ENCODE results near the gene TNP1. TPM values are rescaled to one million over a fixed set of nuclear protein-coding genes. Genes with fewer than 3 reads are reported as not detected.

Gene TNP1
- total RNA-seq, 6 donors from 2014 or later = not detected

GRCh38 chr2:216878072-216878471 is 18.2 kb upstream of the TNP1 start:
- H3K27ac ChIP-seq = no peak overlapping the region
- ATAC-seq (ENCODE audit: low FRiP score in 2 of 2) = no peak
- no peaks in the 10 kb centered on the region for H3K9me3 ChIP-seq
- DNase-seq = no peak
- 84 to 91% methylated on average over 5 of the region's 5 CpGs for WGBS, 2 donors
- TF ChIP-seq POLR2A (IDR thresholded peaks at IDR 0.05) (no peak), EP300 (IDR thresholded peaks at IDR 0.05) (no peak), CTCF (IDR thresholded peaks at IDR 0.05) (no peak), POLR2AphosphoS5 (IDR thresholded peaks at IDR 0.05) (no peak)
- no peaks in the 10 kb centered on the region for H3K4me1 ChIP-seq
- no peaks in the 10 kb centered on the region for H3K27me3 ChIP-seq
- H3K4me3 ChIP-seq = no peak overlapping the region
- no peaks in the 10 kb centered on the region for H3K36me3 ChIP-seq

GRCh38 chr2:216877085-216877484 is 17.2 kb upstream of the TNP1 start:
- Histone ChIP-seq H3K9me3 (no peaks in the 10 kb centered on the region), H3K27me3 (no peaks in the 10 kb centered on the region), H3K27ac (no peak overlapping the region), H3K4me1 (no peaks in the 10 kb centered on the region), H3K4me3 (no peak overlapping the region), H3K36me3 (no peaks in the 10 kb centered on the region)
- 96 to 100% methylated on average over 3 of the region's 3 CpGs for WGBS, 2 donors
- TF ChIP-seq POLR2AphosphoS5 (IDR thresholded peaks at IDR 0.05) (no peak), POLR2A (IDR thresholded peaks at IDR 0.05) (no peak), EP300 (IDR thresholded peaks at IDR 0.05) (no peak), CTCF (IDR thresholded peaks at IDR 0.05) (no peak)
- no peak for DNase-seq
- ATAC-seq (ENCODE audit: low FRiP score in 2 of 2) = no peak

- Histone ChIP-seq H3K27ac (no peak overlapping the region), H3K9me3 (no peaks in the 10 kb centered on the region), H3K4me3 (no peak overlapping the region), H3K36me3 (no peaks in the 10 kb centered on the region), H3K4me1 (no peaks in the 10 kb centered on the region), H3K27me3 (no peaks in the 10 kb centered on the region)
- ATAC-seq (ENCODE audit: low FRiP score in 2 of 2) (no peak), DNase-seq (no peak)
- TF ChIP-seq CTCF (IDR thresholded peaks at IDR 0.05) (no peak), POLR2AphosphoS5 (IDR thresholded peaks at IDR 0.05) (no peak), POLR2A (IDR thresholded peaks at IDR 0.05) (no peak), EP300 (IDR thresholded peaks at IDR 0.05) (no peak)
- 91 to 96% methylated on average over 2 of the region's 2 CpGs for WGBS, 2 donors
Measured at GRCh38 chr2:216875862-216876261, 16.0 kb upstream of the TNP1 start.

- DNase-seq = no peak
- no peaks in the 10 kb centered on the region for H3K36me3 ChIP-seq
- no peaks in the 10 kb centered on the region for H3K4me1 ChIP-seq
- no peak overlapping the region for H3K27ac ChIP-seq
- ATAC-seq (ENCODE audit: low FRiP score in 2 of 2) = no peak
- WGBS, 2 donors = 81 to 84% methylated on average over 1 of the region's 1 CpG
- H3K27me3 ChIP-seq = no peaks in the 10 kb centered on the region
- no peak overlapping the region for H3K4me3 ChIP-seq
- TF ChIP-seq EP300 (IDR thresholded peaks at IDR 0.05) (no peak), CTCF (IDR thresholded peaks at IDR 0.05) (no peak), POLR2A (IDR thresholded peaks at IDR 0.05) (no peak), POLR2AphosphoS5 (IDR thresholded peaks at IDR 0.05) (no peak)
- H3K9me3 ChIP-seq = no peaks in the 10 kb centered on the region
Measured at GRCh38 chr2:216873573-216873972, 13.7 kb upstream of the TNP1 start.

GRCh38 chr2:216872624-216873023 is 12.8 kb upstream of the TNP1 start:
- ATAC-seq (ENCODE audit: low FRiP score in 2 of 2) (no peak), DNase-seq (no peak)
- H3K4me3 ChIP-seq = no peak overlapping the region
- H3K27ac ChIP-seq = no peak overlapping the region
- no peak for TF ChIP-seq POLR2A (IDR thresholded peaks at IDR 0.05)
- no peak for TF ChIP-seq CTCF (IDR thresholded peaks at IDR 0.05)
- TF ChIP-seq EP300 (IDR thresholded peaks at IDR 0.05) = no peak
- no peak for TF ChIP-seq POLR2AphosphoS5 (IDR thresholded peaks at IDR 0.05)
- 92 to 96% methylated on average over 3 of the region's 3 CpGs for WGBS, 2 donors
- no peaks in the 10 kb centered on the region for H3K4me1 ChIP-seq
- no peaks in the 10 kb centered on the region for H3K36me3 ChIP-seq
- no peaks in the 10 kb centered on the region for H3K9me3 ChIP-seq
- H3K27me3 ChIP-seq = no peaks in the 10 kb centered on the region

Data from upper lobe of left lung (tissue), 6 donors.